ENCODE data around the gene SUSD6.
"Not testable (repeated sequence)": the region's sequence is repeated elsewhere in the genome, so short reads cannot be mapped to it uniquely, and the experiment has no call there.

Gene SUSD6

DNA sequence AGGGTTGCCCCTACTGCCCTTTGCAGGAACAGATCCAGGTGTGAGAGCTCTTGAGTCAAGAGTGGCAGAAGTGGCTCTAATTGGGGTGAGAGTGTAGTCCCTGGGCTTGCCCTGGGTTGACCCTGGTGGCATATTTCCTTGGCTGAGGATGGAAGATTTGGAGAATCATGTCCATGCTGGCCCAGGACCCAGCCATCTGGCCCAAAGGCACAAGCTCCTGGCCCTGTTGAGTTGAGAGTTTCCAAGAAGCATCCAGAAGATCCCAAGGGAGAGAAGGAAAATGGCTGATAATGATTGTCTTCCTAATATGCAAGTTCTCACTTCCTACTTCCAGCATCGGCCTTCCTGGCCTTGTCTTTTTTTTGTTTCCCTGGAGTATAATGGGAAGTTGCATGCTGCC lies 100.1 kb downstream of the SUSD6 start:
- FAIRE-seq, result no peak

GRCh38 chr14:69711881-69712560 lies 100.6 kb downstream of the SUSD6 start:
- DNase-seq (ENCODE audit: low spot score), result no peak
- FAIRE-seq, result peak; percentile 63

More for the DNA sequence above, 100.1 kb downstream of the SUSD6 start:
- DNase-seq (ENCODE audit: low spot score), result no peak

DNA sequence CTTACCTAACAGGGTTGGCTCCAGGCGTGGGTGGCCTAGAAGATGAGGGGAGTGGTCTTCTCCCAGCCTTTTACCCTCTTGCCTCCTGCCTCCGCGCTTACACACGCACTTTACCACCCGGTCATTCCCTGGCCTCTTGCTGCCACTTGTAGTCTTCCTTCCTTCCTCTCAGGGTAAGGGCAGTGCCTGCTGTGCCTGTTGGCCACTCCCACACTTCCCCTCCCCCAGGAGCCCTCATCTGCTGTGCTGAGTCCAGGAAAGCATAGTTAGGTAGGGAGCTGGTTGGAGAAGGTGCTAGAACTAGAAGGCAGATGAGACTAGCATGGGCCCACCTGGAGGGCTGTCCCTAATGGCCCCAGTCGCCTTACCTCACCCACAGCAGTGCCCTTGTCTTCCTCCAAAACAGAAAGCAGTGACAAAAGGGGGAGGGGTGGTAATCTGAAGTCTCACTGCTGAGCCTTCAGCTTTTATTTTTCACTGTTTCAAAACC lies 101.2 kb downstream of the SUSD6 start:
- DNase-seq (ENCODE audit: low spot score) (no peak), FAIRE-seq (no peak)

GRCh38 chr14:69713209-69713781 lies 101.9 kb downstream of the SUSD6 start:
- DNase-seq (ENCODE audit: low spot score), result peak; percentile 44
- peak; percentile 13 for FAIRE-seq

- peak; percentile 84 for FAIRE-seq
- DNase-seq (ENCODE audit: low spot score), result no peak
These were observed 102.7 kb downstream of the SUSD6 start for GRCh38 chr14:69713993-69714679.

DNA sequence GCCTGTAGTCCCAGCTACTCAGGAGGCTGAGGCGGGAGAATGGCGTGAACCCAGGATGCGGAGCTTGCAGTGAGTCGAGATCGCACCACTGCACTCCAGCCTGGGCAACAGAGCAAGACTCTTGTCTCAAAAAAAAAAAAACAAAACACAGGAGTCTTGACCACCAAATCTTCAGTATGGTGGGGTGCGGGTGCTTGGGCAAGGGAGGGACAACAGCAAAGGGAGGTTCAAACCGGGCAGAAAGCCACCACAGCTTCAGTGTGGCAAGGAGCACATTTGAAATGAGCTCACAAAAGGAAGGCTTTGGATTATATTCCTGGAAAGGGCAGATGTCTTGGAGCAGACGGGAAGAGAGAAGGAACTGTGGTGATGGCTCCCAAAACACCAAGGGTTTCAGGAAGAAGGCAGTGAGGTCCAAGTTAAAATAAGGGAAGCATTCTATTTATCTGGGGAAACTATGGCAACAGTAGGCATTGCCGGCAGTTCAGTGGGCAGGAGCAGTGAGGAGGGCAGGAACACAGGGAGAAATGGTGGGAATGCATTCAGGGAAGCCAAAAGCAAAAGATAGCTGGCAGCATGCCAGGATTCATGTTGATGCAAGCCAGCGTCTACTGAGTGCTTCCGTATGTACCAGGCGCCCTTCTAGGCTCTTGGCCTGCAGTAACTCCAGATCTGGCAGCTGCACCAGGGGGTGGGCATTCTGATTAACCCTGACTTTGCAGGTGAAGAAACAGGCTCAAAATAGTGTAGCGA lies 104.5 kb downstream of the SUSD6 start:
- FAIRE-seq, result peak; percentile 87
- peak; percentile 71 for DNase-seq (ENCODE audit: low spot score)

- DNase-seq (ENCODE audit: low spot score), result peak; percentile 57
- peak; percentile 89 for FAIRE-seq
These were observed 105.2 kb downstream of the SUSD6 start for GRCh38 chr14:69716478-69717187.

GRCh38 chr14:69718614-69719013 lies 107.2 kb downstream of the SUSD6 start:
- FAIRE-seq, result peak; percentile 13

GRCh38 chr14:69719501-69719951 lies 108.1 kb downstream of the SUSD6 start:
- DNase-seq (ENCODE audit: low spot score) (no peak), FAIRE-seq (no peak)

More at GRCh38 chr14:69718614-69719013, 107.2 kb downstream of the SUSD6 start:
- not testable (repeated sequence) for DNase-seq (ENCODE audit: low spot score)

DNA sequence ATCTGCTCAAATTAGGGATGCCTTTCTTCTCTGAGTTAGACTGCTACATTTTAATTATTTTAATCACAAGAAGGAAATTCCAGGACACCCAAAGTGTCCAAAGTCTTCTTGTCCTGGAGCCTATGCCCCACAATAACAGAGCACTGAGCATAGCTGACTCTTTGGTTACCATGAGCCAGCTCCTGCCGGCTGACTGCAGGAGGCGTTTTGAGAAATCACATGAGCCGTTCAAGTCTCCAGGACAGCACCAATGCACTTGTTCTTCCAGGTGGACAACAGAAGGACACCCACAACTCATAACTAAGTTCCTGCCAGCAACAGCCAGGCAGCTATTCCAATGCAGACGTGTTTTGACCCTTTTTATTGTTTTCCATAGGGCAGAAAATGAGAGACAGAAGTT lies 109.5 kb downstream of the SUSD6 start:
- DNase-seq (ENCODE audit: low spot score) (no peak), FAIRE-seq (no peak)

DNA sequence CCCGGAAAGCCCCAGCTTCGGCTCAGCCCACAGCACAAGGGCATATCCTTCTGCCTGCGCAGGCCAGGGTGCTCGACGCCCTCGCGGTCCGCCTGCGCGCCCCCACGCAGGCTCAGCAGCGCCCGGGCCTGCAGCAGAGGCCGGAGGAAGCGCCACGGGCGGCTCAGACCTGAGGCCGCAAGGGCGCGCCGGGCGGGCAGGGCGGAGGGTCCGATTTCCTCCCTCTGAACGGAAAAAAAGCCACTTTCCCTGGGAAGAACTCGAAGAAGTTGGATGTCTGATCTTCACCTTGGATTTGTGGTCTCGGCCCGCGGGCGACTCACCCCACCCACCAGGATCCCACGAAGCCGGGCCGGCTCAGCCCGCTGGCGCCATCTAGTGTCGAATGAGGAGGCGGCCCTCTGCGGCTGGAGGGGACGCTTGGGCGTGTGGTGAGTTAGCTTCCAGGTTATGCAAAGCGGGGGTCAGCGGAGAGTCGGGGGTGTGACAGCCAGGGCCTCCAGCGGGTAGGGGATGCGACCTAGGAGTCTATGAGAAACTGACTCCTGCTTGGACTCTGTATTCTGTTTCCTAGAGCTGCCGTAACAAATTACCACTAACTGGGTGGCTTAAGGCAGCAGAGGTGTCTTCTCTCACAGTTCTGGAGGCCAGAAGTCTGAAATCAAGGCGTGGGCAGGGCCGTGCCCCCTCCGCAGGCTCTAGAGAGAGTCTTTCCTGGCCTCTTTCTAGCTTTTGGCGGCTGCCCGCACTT lies 115.5 kb downstream of the SUSD6 start:
- FAIRE-seq, result peak; percentile 97
- DNase-seq (ENCODE audit: low spot score), result peak; percentile 97

DNA sequence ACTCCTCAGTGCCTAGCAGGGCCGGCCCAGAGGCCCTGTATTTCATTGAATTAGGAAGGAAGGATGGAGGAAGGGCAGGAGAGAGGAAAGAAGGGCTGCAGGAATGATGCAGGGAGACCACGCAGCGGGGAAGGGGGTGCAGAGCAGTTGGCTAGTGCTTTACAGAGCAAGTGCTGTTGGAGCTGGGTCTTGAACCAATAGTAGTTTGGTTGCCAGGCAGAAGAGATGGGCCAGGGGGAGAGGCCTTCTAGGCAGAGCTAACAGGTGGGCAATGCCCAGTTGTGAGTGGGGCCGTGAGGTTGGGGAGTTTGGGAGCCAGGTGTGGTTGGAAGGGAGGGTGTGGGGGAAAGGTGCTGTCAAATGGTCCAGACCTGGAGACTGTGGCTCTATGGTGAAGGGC lies 116.5 kb downstream of the SUSD6 start:
- no peak for FAIRE-seq
- no peak for DNase-seq (ENCODE audit: low spot score)

DNA sequence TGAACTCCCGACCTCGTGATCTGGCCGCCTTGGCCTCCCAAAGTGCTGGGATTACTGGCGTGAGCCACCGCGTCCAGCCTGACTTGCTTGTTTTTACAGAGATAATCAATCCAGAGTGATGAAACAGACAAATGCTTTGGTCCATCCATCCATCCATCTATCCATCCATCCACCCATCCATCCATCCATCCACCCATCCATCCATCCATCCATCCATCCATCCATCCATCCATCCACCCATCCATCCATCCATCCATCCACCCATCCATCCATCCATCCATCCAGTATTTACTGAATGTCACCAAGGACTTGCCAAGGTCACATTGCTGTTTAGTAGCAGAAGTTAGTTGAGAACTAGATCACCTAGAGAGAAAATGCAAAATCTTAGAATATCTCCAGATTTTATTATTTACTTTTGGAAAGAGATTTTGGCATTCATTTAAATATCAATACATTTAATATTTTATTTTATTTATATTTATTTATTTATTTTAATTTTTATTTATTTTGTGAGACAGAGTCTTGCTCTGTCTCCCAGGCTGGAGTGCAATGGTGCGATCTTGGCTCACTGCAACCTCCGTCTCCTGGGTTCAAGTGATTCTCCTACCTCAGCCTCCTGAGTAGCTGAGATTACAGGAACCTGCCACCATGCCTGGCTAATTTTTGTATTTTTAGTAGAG lies 120.7 kb downstream of the SUSD6 start:
- FAIRE-seq; DNase-seq (ENCODE audit: low spot score): not testable (repeated sequence)

DNA sequence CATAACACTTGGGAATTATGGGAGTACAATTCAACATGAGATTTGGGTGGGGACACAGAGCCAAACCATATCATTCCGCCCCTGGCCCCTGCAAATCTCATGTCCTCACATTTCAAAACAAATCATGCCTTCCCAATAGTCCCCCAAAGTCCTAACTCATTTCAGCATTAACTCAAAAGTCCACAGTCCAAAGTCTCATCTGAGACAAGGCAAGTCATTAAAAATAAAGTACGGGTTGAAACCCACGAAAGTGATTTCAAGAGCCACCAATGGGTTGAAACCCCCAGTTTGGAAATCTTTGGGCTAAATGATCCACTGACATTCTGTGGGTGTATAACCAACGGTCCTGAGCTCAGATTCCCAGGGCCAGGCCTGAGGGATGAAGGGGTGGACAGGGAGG lies 125.0 kb downstream of the SUSD6 start:
- peak; percentile 40 for FAIRE-seq
- DNase-seq (ENCODE audit: low spot score), result not testable (repeated sequence)

- DNase-seq (ENCODE audit: low spot score), result no peak
- FAIRE-seq, result peak; percentile 89
These were observed 129.7 kb downstream of the SUSD6 start for GRCh38 chr14:69741055-69741454.

GRCh38 chr14:69749956-69750355 lies 138.6 kb downstream of the SUSD6 start:
- DNase-seq (ENCODE audit: low spot score) (no peak), FAIRE-seq (peak; percentile 37)

DNA sequence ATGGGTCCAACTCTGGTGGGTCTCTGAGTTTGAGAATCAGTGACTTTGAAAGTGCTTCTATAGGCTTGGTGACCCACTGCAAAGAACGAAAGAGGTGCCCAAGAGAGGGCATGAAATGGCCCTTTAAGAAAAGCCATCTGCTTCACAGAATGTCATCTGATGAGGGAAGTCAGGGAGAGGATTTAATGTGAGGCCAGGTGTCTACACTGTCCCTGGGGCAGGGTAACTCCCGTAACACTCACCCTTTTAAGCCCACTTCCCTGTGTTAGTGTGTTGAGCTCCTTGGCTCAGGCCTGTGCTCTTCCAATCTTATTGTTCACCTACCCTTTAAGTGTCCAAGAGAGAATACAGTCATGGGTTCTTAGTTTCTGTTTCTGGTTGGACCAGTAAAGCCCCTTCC lies 139.1 kb downstream of the SUSD6 start:
- DNase-seq (ENCODE audit: low spot score), result no peak
- FAIRE-seq, result no peak

GRCh38 chr14:69752773-69753172 lies 141.4 kb downstream of the SUSD6 start:
- FAIRE-seq (no peak), DNase-seq (ENCODE audit: low spot score) (no peak)

DNA sequence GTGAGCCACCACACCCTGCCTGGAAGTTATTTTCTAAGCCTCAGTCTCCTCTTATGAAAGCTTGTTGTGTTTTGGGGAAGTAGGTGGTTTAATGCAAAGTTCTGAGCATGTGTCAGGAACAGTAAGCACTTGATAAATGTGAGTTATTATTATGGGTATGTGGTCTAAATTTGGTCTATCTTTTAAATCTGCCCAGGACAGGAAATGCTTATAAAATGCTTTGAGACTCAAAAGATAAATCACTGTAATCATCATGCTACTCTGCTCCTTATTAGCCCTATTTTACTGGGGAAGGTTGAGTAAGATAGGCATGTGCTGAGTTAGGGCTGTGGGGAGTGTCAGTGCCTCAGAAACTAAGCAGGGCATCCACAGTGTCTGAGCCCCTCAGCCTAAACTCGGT lies 142.5 kb downstream of the SUSD6 start:
- DNase-seq (ENCODE audit: low spot score), result no peak
- FAIRE-seq, result no peak

GRCh38 chr14:69754487-69754886 lies 143.1 kb downstream of the SUSD6 start:
- FAIRE-seq (no peak), DNase-seq (ENCODE audit: low spot score) (no peak)

All from urothelium cell line (cell line).